HG03139 (cell line): Measurements from ENCODE around the gene LILRA5.
"Not testable (repeated sequence)": the region's sequence is repeated elsewhere in the genome, so short reads cannot be mapped to it uniquely, and the experiment has no call there.

Source experiments
- ATAC-seq: cut with Tn5 transposase; IDR thresholded peaks from one replicate; pipeline ENCODE4 v1.9.1; 2021; ENCODE audit not compliant: unreplicated experiment

Gene LILRA5

GRCh38 chr19:54312436-54313377 is at the start of gene LILRA5:
Gene LILRA5, minus strand, starts transcription at chr19:54313166. Its CDS starts 147 bp downstream, at chr19:54313019.
- ATAC-seq = no peak

- not testable (repeated sequence) for ATAC-seq
Measured at GRCh38 chr19:54361680-54362422, 48.9 kb upstream of the LILRA5 start.

GRCh38 chr19:54359149-54359820 is 46.3 kb upstream of the LILRA5 start:
- ATAC-seq = not testable (repeated sequence)

GRCh38 chr19:54357381-54357780 is 44.4 kb upstream of the LILRA5 start:
- ATAC-seq = no peak

GRCh38 chr19:54356444-54357056 is 43.6 kb upstream of the LILRA5 start:
- no peak for ATAC-seq

GRCh38 chr19:54355675-54356074 is 42.7 kb upstream of the LILRA5 start:
- no peak for ATAC-seq

GRCh38 chr19:54354761-54355160 is 41.8 kb upstream of the LILRA5 start:
- ATAC-seq = no peak

GRCh38 chr19:54352546-54352945 is 39.6 kb upstream of the LILRA5 start:
- no peak for ATAC-seq

- no peak for ATAC-seq
Measured at GRCh38 chr19:54352041-54352440, 39.1 kb upstream of the LILRA5 start.

GRCh38 chr19:54351474-54351873 is 38.5 kb upstream of the LILRA5 start:
- no peak for ATAC-seq

GRCh38 chr19:54345938-54346386 is 33.0 kb upstream of the LILRA5 start:
- ATAC-seq = no peak

GRCh38 chr19:54343868-54344267 is 30.9 kb upstream of the LILRA5 start:
- no peak for ATAC-seq

- ATAC-seq = no peak
Measured at GRCh38 chr19:54341295-54341694, 28.3 kb upstream of the LILRA5 start.

- no peak for ATAC-seq
Measured at GRCh38 chr19:54339646-54340358, 26.8 kb upstream of the LILRA5 start.

- ATAC-seq = no peak
Measured at GRCh38 chr19:54338521-54338920, 25.6 kb upstream of the LILRA5 start.

- no peak for ATAC-seq
Measured at GRCh38 chr19:54337858-54338230, 24.9 kb upstream of the LILRA5 start.

GRCh38 chr19:54336893-54337857 is 24.2 kb upstream of the LILRA5 start:
- ATAC-seq = no peak

GRCh38 chr19:54335979-54336892 is 23.3 kb upstream of the LILRA5 start:
- ATAC-seq = no peak
